Measurements from ENCODE around the gene OR9Q1.

- TF ChIP-seq, protein P1, sequence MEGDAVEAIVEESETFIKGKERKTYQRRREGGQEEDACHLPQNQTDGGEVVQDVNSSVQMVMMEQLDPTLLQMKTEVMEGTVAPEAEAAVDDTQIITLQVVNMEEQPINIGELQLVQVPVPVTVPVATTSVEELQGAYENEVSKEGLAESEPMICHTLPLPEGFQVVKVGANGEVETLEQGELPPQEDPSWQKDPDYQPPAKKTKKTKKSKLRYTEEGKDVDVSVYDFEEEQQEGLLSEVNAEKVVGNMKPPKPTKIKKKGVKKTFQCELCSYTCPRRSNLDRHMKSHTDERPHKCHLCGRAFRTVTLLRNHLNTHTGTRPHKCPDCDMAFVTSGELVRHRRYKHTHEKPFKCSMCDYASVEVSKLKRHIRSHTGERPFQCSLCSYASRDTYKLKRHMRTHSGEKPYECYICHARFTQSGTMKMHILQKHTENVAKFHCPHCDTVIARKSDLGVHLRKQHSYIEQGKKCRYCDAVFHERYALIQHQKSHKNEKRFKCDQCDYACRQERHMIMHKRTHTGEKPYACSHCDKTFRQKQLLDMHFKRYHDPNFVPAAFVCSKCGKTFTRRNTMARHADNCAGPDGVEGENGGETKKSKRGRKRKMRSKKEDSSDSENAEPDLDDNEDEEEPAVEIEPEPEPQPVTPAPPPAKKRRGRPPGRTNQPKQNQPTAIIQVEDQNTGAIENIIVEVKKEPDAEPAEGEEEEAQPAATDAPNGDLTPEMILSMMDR (conservative IDR thresholded peaks at IDR 0.05; ENCODE audit: low read length): no peak
- TF ChIP-seq EZH2phosphoT487 (IDR thresholded peaks at IDR 0.05; ENCODE audit: borderline replicate concordance, low read depth, low read length): no peak
Observed at GRCh38 chr11:58058276-58059006, 34.8 kb downstream of the OR9Q1 start.

Data from OCI-LY7 (cell line).